HK-2 (cell line): Measurements from ENCODE around the gene NKAPD1.
A peak's percentile ranks its signal among the peaks of the same experiment; 100 is the strongest.
"Not testable (repeated sequence)": the region's sequence is repeated elsewhere in the genome, so short reads cannot be mapped to it uniquely, and the experiment has no call there.

Experiments used
- DNase-seq: peaks from one replicate; pipeline ENCODE4 v3.0.0-alpha.2; 2018; ENCODE audit not compliant: unreplicated experiment

The NKAPD1 gene

DNA sequence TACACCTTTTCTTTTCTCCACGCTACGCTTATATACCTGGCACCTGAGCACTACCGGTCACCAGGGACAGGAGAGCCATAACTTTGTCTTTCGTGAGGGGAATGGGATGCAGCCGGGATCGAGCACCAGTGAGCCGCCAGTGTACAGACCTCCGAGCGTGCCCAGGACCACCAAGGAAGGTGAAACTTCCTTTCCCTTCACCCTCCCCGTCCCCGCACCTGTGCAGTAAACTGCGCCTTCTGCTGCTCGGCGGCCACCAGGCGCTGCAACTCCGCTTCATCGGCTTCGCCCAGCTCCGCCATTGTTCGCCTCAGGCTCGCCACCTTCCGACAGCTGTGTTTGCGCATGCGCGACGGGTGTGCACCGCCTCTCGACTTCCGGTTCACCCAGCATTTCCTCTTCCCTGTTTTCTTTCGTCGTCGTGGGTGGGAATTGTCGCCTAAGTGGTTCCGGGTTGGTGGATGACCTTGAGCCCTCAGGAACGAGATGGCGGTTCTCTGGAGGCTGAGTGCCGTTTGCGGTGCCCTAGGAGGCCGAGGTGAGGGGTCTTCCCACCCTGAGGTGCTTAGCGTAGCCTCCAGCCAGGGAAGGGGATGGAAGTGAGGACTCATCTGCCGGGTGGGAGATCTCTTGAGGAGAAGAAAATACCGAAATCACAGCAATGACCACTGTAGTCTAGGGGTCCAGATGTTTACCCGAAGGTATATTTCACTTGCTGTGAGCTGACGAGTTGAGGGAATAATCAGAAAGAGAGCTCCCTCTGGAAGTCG, 12.5 kb downstream of the NKAPD1 start, which contains the start of the genes SDHD and TIMM8B:
Gene SDHD, plus strand, starts transcription at position 452 of the 770 bp plus-strand sequence. Its CDS starts 35 bp downstream, at position 487.
Gene TIMM8B, minus strand, starts transcription at position 335 of the 770 bp plus-strand sequence. Its CDS starts 33 bp downstream, at position 302.
- peak; percentile 91 for DNase-seq

DNA sequence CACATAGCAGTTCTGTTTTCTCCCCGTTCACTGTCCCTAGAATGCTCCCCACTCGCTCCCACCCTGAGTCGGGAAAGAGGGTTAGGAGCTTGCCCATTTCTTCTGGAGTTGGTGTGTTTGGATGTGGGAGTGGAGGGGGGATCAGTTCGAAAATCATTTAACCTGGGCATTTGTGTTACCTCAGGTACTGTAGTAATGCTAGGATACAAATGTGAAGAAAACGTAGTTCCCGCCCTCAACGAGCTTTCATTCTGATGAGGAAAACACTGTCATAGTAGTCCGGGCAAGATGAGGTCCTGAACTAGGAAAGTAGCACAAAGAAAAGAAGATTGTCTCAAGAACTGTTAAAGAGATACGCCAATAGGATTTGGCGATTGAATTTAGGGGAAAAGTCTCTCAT, 13.1 kb downstream of the NKAPD1 start:
- DNase-seq, result no peak

DNA sequence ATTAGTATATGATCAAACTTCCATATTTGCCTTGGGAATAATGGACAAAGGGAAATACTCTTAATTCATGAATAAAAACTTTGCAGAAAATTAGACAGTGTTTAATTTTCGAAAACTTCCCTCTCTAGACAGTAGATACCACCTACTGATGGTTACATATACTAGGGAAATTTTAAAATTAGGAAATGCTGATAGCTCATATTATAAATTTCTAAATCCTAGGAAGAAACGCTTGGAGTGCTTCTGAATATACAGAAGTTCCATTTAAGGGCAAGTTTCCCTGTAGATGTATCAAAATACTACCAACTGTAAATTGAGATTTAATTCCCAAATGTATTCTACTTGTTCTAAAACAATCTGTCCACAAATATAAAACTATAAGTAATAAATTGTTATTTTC, 21.2 kb downstream of the NKAPD1 start:
- DNase-seq, result not testable (repeated sequence)

DNA sequence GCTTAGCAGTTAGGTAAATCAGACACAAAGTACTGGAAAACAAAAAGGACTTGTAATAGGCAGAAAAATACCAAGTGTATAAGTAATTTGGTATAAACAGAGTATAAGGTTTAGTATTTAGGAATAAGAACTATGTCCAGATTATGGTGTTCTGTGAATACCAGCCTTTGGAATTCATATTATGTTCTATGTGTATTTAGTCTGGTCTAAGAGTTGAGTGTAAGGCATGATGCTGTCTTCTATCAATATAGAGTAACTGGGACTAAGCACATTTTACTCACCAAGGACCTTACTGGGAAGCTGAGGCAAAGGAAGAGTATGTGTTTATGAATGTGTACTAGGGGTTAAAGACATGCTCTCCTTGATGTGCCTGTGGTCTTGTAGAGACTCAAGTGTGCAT, 22.1 kb downstream of the NKAPD1 start:
- DNase-seq, result no peak

DNA sequence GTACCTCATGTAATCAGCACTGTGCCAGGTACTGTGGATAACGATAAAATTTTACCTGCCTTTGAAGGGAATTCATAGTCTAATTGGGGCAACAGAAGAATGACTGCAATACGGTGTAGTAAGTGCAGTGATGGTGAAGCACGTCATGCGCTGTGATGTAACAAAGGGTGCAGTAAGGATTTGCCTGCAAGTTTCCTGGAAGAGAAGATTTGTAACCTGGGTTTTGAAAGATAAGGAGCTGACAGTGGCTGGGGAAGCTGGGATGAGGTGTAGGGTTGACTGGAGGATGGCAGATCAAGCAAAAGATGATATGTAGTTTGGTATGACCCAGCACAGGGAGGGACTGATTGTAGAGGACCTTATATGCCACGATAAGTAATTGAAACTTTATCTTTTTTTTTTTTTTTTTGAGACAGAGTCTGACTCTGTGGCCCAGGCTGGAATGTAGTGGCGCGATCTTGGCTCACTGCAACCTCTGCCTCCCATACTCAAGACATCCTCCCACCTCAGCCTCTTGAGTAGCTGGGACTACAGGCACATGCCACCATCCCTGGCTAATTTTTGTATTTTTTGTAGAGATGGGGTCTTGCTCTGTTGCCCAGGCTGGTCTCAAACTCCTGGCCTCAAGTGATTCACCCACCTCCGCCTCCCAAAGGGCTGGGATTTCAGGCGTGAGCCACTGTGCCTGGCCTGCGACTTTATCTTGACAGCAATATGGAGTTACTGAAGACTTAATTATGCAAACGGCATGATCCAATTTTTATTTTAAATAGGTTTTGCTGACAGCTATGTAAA, 23.8 kb downstream of the NKAPD1 start:
- DNase-seq, result no peak

DNA sequence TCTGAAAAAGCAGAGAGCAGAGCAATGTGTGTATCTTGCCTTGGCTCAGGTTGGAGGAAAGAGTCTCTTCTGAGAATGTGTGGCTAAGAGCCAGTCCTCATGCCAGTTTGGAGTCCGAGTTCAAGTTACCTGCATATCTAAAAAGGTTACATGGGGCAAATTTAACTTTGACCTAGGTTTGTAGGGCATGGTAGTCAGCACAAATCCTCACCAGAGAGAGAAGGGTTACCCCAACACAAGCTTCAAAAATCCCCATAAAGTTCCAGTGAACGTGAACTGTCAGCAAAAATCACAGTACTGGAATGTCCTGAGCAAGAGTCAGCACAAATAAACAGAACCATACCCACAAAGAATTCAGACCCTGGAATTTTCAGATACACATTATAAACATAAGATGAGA, 26.4 kb downstream of the NKAPD1 start:
- no peak for DNase-seq

DNA sequence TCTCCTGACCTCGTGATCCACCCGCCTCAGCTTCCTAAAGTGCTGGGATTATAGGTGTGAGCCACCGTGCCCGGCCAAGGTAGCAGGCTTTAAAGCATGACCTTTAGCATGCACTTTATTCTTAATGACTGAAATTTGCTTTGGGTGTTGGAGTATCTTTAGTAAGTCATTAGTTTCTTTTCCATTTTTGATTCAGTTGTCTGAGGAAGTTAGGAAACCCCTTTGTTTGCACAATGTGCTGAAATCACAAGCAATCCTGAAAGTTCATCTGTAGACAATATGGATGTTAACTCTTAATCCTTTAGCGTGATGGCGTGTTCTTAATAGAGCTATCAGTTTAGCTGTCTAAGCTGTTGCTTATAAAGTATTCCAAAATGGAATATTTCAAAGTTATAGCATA, 29.3 kb downstream of the NKAPD1 start:
- no peak for DNase-seq

DNA sequence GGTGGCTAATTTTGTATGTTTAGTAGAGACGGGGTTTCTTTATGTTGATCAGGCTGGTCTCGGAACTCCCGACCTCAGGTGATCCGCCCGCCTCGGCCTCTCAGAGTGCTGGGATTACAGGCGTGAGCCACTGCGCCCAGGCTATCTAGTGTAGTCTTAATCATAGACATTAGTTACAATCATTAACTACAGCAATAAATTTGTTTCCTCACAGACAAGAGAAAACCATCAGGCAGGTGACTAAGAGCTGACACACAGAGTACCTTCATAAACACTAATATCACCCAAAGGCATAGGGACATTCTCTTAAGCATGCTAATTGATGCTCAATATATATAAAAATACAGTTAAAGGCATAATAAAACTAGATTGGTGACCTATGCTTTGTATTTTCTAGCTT, 32.0 kb downstream of the NKAPD1 start:
- DNase-seq, result peak; percentile 11

DNA sequence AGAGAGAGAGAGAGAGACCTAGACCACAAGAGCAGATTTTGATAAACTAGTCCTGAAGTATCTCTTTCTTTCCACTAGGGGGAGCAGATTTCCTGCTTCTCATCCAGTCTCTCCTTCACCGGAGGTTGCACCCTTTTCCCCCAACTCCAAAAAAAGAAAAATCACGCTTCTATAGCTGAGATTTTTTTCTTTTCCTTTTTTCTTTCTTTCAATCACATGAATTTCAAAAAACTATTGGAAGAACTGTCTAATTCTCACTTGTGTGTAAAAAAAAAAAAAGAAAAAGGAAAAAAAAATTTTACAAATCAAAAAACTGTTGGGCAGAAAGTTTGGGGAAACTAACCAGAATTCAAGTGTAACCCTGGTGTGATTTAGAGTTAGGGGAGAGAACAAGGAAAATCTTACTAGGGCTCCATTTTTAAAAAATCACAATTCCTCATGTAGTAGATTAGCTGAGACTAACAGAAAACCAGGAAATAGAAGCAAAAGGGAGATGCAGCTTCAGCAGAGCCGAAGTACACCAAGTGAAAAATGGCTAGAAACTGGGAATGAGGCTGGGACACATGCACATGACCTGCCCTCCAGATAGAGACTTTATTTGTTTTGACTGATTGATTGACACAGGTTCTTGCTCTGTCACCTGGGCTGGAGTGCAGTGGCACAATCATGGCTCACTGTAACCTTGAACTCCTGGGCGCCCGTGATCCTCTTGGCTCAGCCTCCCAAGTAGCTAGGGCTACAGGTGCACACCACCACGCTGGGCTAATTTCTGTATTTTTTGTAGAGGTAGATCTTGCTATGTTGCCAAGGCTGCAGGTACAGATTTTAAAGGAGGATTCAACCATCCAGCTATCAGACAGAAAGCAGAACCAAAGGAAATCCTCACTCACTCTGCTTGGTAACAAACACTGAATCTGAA, 39.7 kb downstream of the NKAPD1 start:
- no peak for DNase-seq

DNA sequence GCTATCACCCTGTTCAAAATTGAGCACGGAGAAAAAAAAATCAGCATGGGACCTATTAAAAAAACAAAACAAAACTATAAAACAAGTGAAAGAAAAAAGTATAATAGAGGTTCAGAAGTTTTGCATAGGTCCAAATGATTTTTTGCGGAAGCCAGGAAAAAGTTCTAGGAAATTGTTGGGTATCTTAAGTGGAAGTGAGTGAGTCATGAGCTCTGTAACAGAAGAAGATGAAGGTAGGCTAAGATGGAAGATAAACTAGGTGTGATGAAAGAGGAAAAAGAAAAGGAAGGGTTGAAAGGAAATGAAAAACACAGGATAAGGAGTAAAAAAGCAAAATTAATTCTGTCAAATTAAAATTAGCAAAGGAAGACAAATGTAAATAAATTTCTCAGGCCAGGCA, 40.4 kb downstream of the NKAPD1 start:
- DNase-seq, result no peak

DNA sequence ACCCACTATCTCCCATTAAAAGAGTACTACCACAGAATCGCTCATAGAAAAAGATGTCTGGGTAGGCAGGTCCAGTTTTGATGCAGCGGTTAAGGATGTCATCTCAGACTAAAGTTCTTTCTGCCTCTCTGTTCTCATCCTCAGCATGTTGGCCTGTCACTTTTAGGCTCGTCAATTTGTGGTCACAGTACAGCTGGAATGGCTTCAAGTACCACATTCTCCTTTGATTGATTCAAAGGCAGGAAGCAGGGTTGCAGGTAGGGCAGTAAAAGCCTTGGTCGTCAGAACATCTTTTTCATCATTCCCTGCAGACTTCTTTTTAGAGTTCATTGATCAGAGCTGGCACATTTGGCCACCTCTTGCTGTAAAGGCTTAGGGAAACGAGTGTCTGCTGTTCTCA, 41.3 kb downstream of the NKAPD1 start:
- no peak for DNase-seq

DNA sequence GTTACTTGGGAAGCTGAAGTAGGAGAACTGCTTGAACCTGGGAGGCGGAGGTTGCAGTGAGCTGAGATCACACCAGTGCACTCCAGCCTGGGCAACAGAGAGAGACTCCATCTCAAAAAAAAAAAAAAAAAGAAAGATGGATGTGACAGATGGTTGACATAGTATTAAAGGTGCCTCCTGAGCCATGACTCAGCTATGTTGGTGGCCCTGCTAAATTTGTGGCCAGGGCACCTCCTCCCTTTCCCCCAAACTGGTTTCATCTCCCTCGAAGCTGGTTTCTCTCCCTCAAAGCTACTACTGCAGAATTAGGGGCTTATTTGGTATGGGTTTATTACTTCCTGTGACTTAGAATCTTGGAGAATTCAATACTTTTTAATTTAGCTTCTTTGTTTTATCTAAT, 44.1 kb downstream of the NKAPD1 start:
- DNase-seq, result no peak

DNA sequence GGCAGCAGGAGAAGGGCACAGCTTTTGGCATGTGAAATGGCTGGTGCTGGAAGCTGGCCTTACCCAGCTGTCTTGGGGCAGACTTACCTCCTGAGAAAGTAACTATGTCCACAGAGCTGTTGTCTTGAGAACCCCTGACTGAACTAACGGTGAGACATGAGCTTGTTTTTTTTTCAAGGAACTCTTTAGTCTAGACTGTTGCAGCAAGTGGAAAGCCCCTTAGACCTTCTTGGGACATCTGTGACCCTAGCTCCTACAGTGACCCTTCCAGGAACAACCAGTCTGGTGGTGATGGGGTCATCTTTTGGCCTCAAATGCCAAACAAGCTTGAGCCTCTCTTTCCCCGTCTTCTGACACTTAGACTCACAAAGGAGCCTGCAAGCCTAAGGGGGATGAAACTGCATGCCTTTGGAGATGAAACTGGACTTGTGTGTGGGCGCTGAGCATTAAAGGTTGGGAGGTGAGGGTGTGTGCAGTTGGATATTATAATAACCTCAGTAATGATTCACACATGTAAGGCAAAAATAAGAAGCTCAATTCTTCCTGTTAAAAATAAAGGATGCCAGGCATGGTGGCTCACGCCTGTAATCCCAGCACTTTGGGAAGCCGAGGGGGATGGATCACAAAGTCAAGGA, 48.0 kb downstream of the NKAPD1 start:
- DNase-seq, result no peak

DNA sequence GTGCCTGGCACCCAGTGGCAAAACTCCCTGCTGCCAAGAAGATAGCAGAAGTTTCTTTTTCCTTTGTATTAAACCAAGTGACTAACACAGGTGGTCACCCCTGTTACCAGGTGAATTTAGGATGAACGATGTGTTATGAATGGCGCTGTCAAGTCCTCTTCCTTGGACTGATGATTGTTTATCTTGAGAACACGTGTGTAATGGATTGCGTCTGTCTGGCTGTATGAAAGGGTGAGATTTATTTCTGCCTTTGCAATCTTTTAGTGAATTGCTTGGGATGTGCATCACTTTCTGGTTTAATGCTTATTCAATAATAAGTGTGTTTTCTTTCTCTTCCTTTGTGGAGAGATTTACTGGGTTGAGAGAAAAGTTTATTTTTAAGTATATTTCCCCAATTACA, 49.0 kb downstream of the NKAPD1 start:
- DNase-seq, result no peak

DNA sequence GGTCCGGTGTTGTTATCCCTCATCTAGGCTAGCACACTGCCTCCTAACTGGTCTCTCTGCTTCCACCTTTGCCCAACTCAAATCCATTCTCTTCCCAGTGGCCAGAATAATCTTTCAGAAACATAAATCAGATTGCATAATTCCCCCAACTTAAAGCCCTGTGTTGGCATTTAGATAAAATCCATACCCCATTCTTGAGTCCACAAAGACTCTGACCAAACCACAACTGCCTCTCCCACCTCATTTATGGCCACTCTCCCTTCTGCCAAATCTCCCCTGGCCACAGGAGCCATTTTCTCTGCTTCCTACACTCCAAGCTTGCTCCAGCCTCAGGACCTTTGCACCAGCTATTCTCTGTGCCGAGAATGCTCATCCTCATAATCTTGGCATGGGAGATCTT, 53.0 kb downstream of the NKAPD1 start:
- no peak for DNase-seq

DNA sequence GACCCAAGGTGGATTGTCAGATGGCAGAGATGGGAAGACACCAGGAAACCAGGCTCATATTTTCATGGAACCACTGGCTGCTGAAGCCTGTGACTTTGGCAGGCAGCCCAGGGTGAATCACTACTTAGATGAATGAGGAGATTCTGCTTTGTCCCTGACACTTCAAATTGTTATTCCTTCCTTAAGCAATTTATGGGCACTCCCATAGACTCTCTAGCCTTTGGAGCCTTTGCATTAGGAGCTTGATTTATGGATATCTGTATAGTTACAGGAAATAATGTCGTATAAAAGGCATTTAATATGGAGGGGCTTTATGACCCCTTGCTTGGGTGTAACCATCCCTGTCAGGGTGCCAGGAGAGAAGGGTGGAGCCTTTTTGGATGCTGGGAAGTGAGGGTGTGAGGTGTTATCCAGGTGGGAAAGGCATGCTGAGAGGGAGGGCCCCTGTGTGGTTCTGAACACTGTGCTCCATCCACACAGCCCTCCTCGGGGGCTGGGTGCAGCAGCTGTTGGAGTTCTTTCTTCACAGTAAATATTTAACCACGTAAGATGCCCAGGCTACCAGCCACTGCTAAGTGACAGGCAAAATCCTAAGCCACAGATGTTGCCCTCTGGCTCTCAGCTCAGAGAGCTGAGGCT, 54.5 kb downstream of the NKAPD1 start:
- DNase-seq, result peak; percentile 41

DNA sequence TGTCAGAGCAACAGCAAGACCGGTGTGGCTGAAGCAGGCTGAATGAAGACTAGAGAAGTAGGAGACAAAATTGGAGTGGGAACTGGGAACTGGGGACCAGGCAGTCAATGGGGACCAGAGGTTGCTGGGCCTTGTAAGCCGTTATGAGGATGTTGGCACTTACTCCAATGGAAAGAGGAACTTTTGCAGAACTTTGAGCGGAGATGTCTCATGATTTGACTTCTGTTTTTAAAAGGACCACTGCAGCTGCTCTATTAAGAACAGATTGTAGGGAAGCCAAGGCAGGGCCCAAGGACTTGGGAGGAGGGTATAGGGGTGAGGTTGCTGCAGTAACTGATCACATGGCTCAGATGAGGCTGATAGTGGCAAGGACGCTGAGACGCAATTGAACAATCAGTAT, 55.6 kb downstream of the NKAPD1 start:
- DNase-seq, result no peak

DNA sequence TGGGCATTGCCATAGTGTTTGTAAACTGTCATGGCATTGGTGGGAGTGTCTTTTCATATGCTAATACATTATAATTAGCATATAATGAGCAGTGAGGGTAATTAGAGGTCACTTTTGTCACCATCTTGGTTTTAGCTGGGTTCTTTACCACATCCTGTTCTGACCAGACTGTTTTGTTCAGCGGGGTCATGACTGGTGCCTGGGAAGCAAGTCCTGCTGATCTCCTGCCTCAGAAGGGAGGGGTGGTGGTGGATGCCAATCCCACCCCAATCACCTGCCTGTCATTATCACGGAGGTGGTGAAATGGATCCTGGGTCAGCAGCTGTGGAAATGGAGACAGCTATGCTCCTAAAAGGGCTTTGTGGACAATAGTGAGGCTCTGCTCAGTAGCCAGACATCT, 58.6 kb downstream of the NKAPD1 start:
- no peak for DNase-seq

DNA sequence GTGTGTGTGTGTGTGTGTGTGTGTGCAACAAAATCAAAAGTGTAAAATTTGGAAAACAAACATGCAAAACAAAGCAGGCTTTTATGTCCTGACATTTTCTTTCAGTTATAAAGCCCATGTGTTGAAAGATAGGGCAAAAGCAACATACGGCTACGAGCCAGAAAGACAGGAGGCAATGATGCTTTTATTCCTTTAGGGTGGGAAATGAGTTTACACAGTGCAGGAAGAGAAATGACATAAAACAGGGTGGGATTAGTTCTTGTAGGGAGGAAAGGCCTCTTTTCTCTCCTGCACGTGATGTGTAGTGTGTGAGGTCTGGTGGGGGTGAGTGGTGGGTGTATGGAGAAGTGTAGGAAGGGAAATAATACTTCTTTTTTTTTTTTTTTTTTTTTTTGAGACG, 60.4 kb downstream of the NKAPD1 start:
- no peak for DNase-seq
